Smooth muscle cell of the brain vasculature (primary cell): ENCODE data around the gene CDK14.

Experiments used
- DNase-seq: peaks from one replicate; pipeline ENCODE4 v3.0.0-alpha.2; 2012; ENCODE audit warnings: low read depth, low spot score

Gene CDK14

DNA sequence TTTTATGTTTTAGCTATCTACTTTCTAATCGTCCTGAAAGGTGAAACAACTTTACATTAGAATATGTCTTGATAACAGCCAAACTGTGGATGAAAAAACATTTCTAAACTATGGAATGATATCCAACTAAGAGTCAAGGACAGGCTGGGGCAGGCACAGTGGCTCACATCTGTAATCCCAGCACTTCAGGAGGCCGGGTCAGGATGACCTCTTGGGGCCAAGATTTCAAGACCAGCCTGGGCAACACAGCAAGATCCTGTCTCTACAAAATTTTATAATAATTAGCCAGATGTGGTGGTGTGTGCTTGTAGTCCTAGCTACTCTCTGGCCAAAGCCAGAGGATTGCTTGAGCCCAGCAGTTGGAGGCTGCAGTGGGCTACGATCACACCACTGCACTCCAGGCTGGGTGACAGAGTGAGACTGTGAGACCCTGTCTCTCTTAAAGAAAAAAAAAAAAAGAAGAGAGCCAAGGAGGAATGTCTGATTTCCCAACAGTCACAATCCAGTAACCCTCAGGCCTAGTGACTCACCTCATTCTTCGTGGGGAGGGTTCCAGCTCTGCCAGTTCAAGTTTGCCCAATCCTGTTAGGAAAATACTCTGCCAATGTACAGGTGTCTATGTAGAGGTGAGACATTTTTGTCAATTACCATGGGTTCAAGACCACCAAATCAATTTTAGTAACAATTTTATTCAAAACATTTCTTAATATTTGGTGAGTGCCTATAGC, 653.5 kb downstream of the CDK14 start:
- DNase-seq = no peak

DNA sequence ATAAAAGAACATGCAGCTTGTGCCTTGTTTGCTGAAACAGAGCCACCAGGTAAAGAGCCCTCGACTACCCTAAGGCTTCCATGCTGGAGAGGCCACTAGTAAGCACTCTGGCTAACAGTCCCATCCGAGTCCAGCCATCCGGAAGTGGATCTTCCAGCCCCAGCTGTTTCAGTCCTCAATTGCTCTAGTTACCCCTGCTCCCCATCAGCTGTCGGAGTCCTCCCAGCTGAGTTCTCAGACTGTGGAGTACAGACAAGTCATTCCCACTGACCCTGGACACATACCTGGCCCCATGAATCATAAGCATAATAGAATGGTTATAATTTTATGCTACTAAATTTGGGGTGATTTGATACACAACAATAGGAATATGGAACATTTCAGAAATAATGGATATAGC, 654.6 kb downstream of the CDK14 start:
- no peak for DNase-seq

DNA sequence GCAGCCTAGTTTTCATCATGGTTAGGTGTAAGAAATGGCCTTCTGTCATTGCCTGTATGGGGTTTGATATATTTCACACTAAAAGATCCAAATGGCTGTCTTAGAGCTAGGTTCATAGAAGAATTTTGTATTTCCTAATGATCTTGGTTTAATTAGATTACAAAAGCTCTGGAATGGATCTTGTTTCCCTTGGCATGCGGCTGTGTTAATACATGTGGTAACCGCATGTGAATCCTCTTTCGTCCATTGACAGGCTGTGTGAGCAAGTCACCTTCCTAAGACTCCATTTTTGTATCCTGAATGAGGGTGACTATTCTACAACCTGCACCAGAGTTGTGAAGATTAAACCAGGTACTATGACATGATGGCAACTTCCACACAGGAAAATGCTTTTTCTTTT, 655.8 kb downstream of the CDK14 start:
- no peak for DNase-seq
